Measurements from ENCODE around the gene ZNHIT2.
"Not testable (repeated sequence)": the region's sequence is repeated elsewhere in the genome, so short reads cannot be mapped to it uniquely, and the experiment has no call there.

Gene ZNHIT2

GRCh38 chr11:65119670-65119995, 2.1 kb upstream of the ZNHIT2 start:
- DNase-seq (ENCODE audit: low spot score): no peak

GRCh38 chr11:65118891-65119669, 1.6 kb upstream of the ZNHIT2 start:
- not testable (repeated sequence) for DNase-seq (ENCODE audit: low spot score)

- no peak for DNase-seq (ENCODE audit: low spot score)
These were observed 766 bp upstream of the ZNHIT2 start for GRCh38 chr11:65118097-65118837.

GRCh38 chr11:65116370-65117205, 913 bp downstream of the ZNHIT2 start:
- DNase-seq (ENCODE audit: low spot score): peak; percentile 50

GRCh38 chr11:65115361-65116082, 2.0 kb downstream of the ZNHIT2 start:
- DNase-seq (ENCODE audit: low spot score): no peak

- no peak for DNase-seq (ENCODE audit: low spot score)
These were observed 2.8 kb downstream of the ZNHIT2 start for GRCh38 chr11:65114538-65115171.

- DNase-seq (ENCODE audit: low spot score): no peak
These were observed 3.7 kb downstream of the ZNHIT2 start for GRCh38 chr11:65113839-65114238.

- DNase-seq (ENCODE audit: low spot score): no peak
These were observed 4.1 kb downstream of the ZNHIT2 start for GRCh38 chr11:65113361-65113756.

- peak; percentile 76 for DNase-seq (ENCODE audit: low spot score)
These were observed 4.7 kb downstream of the ZNHIT2 start for GRCh38 chr11:65112546-65113360.

- peak; percentile 94 for DNase-seq (ENCODE audit: low spot score)
These were observed 5.6 kb downstream of the ZNHIT2 start, which contains the start of gene TM7SF2 for GRCh38 chr11:65111744-65112545. TM7SF2 (plus strand) TSS chr11:65111872; CDS start chr11:65112016, 144 bp downstream.

- DNase-seq (ENCODE audit: low spot score): no peak
These were observed 6.2 kb downstream of the ZNHIT2 start for GRCh38 chr11:65111159-65111743.

- peak; percentile 96 for DNase-seq (ENCODE audit: low spot score)
These were observed 7.1 kb downstream of the ZNHIT2 start for GRCh38 chr11:65110354-65110861.

GRCh38 chr11:65109231-65110198, 8.0 kb downstream of the ZNHIT2 start:
- no peak for DNase-seq (ENCODE audit: low spot score)

GRCh38 chr11:65108469-65109123, 8.9 kb downstream of the ZNHIT2 start:
- DNase-seq (ENCODE audit: low spot score): no peak

GRCh38 chr11:65107751-65108468, 9.6 kb downstream of the ZNHIT2 start:
- no peak for DNase-seq (ENCODE audit: low spot score)

- no peak for DNase-seq (ENCODE audit: low spot score)
These were observed 10.4 kb downstream of the ZNHIT2 start for GRCh38 chr11:65107078-65107477.

GRCh38 chr11:65104628-65105027, 12.9 kb downstream of the ZNHIT2 start:
- no peak for DNase-seq (ENCODE audit: low spot score)
